HG02852 (cell line): ENCODE data around the gene SHISA8.

Source experiments
- ATAC-seq: cut with Tn5 transposase; IDR thresholded peaks from one replicate; pipeline ENCODE4 v1.9.1; 2021; ENCODE audit warnings: mild to moderate bottlenecking, moderate library complexity; ENCODE audit not compliant: unreplicated experiment

The SHISA8 gene

DNA sequence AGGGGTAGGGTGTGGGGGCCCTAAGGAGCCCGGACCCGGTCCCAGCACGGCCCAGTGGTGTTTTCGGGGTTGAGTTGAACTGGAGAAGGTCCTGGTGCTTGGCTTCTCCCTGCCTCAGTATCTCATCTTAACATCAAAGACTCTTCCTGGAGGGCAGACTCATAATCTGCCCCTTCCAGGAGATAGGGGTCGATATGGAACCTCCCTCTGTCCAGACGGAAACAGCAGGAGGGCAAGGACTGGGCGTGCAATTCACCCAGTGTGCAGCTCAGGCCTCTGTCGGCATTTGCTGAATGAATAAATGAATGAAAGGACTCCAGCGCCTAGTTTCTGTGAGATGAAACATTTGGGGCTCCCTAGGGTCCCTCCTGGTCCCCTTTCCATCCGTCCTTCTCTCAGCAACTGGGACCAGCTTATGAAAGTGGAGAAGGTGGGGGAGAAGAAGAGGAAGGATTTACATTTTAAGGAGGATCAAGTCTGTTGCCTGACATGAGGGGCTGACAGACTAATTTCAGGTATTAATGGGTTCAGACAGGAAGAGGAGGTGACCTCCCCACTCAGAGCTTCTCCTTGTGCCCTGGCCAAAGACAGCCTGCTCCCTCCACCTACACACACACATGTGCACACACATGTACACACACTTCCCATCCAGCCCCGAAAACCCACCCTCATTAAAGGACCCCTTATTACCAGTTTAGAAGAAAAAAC lies 1.1 kb upstream of the SHISA8 start:
- ATAC-seq = no peak

DNA sequence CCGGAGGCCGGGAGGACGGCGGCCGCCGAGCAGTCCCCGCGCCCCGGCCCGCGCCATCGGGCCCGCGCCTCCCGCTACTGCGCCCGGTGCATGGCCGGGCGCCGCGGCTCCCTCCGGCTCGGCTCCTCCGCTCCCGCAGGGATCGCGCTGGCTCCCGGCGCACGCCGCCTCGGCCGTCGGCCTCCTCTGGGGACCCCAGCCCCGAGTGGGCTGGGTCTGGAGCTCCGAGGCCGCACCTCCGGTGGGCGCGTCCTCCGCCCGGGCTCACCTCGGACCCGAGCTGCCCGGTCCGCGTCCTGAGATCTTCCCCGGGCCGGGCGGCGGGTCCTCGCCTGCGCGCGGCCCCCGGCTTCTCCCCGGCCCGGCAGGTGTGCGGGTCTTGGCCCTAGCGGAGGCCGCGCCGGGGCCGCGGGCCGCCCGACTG lies 251 bp downstream of the SHISA8 start:
- no peak for ATAC-seq

DNA sequence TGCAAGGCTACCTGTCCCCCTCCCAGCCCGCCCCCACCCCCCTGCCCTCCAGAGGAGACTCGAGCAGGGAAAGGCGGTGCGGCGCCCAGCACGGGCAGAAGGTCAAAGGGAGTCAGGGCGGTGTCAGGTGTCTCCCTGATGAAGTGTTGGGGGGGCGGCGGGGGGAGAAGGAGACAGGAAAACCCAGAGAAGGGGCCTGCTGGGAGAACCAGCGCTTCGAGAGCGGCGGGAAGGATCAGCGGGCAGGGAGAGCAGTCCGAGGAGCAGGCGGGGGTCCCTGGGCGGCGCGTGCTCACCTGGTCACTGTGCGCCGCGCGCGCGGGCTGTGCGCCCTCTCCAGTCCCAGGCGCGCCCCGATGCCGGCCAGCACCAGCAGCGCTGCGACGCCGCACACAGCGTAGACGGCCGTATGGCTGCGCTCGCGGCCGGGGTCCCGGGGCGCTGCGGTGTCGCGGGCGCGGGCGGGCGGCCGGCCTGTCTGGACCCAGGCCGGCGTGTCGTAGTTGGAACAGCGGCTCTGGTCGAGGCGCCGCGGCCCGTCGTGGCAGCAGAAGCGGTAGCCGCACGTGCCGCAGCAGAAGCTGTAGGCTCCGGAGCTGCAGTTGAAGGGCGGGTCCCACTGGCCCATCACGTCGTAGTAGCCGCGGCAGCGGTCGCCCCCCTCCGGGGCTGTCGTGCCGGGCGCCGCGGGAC lies 886 bp downstream of the SHISA8 start:
- no peak for ATAC-seq

DNA sequence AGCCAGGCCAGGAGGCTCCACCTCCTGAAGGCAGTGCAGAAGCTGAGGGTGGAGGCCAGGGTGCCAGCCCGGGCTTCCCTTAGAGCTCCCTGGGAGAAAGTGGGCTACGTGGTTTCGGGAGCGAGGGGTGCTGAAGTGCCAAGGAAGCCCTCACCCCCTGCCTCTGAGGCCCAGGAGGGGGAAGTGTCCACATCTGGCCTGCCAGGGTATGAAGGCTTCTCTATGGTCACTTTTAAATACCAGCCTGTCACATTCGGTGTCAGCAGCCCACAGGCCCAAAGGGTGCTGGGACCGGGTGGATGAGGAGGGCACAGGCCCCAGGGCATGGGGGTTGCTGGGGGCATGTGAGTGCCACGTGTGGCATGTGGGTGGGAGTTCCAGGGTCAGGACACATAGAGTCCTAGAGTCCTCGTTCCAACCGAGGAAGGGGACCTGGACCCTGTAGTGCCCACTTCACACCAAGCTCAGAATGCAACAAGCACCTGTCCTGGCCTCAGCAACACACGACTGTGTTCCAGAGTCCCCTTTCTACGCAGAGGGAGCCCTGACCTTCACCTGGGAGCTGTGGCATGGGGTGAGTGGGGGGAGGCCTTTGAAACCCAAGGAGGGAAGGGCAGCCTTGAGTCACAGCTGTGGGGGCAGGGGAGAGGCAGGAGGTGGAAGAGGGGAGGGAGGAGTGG lies 1.7 kb downstream of the SHISA8 start:
- ATAC-seq = no peak

DNA sequence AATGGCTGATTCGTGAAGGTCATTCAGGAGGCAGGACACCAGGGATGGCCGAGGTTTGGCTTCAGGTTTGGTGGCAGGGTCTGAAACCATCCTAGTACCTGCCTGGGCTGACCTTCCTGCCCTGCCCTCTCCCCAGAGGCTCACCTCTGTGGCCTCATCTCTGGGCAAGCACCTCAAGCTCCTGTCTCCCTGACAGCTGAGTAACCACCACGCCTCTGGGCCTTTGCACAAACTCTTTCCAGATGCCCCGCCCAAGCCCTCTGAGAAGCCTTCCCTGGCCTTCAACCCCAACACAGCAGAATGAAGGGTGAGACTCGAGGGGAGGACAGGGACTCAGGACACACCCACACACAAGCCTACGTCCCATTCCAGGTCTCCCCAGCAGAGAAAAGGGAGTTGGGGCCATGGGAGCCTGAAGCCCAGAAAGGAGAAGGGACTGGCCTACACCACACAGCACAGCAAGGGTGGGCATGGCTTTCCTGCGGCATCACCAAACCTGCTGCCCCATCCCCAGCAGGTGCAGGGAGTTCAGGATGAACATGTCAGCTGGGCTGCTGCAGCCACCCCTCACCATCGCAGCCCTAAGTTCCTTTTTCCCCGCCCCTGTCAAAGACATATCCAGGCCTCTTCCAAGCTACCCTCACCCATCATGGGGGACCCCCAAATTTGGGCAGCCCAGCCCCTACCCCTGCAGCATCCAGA lies 2.4 kb downstream of the SHISA8 start:
- ATAC-seq = no peak

DNA sequence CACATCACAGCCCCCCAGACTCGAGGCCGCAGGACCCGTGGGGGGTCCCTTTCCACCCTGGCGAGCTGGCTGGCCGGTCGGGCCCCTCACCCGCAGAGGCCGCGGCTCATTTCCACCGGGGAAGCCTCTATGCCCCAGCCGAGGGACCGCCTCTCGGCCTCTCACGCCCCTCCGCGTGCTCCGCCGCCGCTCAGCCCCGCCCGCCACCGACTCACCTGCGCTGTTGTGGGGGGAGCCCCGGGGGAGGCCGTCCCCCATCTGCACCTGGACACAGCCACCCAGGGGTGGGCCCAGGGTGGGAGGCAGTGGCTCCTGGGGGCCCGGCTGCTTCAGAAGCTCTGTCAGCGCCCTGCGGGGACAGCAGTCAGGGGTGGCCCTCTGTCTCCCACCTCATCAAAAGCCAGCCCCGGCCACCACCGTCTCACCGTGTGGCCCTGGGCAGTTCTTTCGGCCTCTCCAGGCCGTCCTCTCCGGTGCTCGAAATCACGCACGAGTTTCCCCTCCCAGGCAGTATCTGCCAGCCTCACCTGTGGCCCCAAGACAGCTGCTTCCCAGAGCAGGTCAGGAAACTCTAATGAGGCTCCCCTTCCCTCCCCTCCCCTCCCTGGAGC lies 3.8 kb downstream of the SHISA8 start:
- ATAC-seq = no peak

DNA sequence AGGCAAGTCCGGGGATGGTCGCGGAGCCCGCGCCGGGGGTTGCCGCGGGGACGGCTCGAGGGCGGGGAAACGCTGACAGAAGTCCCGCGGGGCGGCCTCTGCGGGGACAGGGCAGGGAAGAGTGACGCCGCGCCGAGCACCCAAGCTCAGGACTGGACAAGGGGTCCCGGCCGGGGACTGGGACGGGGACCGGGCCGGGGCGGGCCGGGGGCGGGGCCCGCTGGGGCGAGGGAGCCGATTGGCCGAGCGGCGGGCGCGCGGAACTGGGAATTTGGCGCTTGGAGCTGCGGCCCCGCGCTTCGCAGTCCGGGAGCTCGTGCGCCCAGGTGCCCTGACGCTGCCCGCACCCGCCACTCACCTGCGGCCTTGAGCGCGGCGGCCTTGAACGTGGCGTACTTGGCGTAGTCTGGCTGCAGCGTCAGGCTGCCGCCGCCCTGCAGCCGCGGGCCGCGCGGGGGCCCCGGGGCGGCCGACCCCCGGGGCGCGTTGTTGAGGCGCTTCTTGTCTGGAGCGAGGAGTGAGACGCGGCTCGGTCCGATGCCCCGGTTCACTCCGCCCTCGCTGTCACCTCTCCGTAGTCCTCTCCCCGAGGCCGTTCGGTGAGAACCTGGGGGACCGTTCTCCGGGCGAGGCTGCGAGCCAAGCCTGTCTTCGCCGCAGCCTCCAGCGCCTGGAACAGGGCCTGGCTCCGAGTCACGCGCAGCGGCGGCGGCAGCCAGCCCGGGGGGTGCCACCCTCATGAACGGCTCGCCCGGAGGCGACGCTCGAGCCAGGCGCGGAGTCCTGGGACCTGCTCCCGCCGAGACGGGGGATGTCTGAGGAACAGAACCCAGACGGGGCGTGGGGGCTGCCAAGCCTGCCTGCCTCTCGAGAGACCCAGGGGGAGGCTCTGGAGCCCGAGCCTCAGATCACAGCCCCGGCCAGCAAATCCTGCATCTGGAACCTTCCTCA lies 4.5 kb downstream of the SHISA8 start:
- ATAC-seq = no peak

DNA sequence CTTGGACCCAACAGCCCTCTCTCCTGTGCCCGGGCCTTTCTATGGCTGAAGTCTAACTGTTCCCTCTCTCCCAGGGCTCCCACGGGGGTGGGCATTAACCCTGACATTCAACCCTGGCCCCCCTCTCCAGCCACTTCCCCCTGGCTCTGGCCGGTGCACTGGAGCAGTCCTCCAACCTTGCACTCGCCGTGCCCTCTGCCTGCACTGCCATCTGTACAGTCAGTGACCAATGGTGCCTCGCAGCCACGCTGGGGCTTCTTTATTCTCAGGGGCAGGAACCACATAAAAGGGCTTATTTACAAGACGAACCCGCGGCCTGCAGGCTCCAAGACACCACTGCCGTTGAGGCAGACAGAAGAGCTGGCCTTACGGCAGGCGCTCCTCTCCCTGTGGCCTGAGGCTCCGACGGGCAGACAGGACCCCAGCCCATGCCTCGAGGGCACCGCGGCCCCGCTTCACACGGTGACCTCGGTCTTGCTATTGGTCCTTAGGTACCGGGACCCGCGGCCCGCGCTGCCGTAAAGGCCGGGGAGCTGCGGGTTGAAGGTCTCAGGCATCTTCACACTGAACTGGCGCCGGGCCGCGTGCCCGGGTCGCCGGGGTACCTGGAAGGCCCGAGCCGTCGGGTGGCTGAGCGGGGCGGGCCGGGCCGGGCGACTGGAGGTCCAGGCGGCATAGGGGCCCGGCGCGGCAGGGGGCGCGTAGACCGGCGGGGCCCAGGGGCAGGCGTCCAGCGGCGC lies 5.4 kb downstream of the SHISA8 start:
- ATAC-seq = no peak

DNA sequence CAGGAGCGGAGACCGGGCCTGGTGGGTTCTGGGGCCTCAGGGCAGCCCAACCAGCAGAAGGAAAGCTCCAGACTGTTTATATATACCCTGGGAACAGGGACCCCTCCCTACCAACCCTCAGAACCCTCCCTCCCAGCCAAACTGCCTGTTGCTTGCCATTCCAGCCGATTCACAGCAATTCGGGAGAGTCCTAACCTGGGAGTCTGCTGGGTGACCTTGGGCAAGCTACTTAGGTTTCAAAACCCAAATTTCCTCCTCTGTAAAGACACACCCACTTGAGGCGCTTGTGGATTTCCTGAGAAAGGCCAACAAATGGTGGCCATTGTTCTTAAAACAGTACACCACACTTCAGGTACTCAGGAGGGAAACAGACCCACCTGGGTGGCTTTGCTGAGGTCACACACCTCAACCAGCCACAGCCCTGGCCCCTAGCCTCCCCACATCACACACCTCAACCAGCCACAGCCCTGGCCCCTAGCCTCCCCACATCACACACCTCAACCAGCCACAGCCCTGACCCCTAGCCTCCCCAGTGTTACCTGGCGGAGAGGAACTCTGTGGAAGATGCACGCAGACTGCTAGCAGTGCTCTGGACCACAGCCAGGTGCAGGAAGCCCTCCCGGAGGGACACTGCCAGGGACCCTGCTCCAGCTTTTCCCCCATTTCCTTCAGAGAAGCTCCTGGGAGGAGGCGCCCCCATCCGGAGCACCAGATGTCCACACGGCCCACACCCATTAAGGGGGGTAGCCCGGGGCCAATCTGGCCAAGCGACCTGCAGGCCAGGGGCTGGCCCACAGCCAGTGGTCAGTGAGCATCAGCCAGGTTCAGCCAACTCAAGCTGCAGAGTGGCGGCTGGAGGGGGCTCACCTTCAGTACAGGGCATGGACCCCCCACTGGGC lies 6.2 kb downstream of the SHISA8 start:
- no peak for ATAC-seq

DNA sequence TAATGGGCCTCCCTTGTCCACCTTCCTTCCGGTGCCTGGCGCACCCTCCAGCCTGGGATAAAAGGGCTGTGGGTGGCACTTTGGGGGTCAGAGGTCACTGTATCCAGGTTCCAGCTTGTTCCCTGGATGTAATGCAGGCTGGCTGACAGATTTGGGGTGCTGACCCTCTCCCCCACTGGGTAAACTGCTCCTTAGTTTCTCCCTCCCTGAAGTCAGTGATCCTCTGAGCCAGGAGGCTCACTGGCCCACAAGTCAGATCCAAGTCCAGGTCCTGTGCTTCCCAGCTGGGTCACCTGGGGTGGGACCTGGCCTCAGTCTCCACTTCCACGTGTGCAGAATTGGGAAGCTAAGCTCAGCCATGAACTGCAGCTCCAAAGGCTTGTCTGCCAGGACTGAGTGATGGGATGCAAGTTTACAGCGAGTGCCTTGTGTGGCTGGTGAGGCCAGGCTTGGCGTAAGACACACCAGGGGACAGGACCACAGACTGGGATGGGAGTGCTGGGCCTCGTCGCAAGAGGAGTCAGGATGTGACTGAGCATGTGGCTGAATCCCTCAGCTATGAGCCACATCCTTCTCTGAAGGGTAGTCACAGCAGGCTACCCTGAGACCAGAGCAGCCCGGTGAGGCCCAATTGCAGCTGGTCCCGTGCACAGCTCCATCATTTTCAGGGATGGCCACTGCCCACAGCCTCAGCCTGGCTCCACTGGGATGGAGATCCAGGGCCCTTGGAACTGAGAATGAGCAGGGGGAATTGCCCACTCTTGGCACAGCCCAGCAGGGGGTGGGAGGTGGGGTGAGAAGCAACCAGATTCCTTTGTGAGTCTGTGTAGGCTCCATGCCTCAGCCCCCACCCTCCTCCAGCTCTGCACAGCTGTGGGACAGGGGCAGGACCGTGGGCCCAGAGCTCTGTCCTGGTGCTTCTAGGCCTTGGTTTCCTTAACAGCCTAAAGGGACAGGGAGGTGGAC lies 7.2 kb downstream of the SHISA8 start:
- ATAC-seq = no peak

DNA sequence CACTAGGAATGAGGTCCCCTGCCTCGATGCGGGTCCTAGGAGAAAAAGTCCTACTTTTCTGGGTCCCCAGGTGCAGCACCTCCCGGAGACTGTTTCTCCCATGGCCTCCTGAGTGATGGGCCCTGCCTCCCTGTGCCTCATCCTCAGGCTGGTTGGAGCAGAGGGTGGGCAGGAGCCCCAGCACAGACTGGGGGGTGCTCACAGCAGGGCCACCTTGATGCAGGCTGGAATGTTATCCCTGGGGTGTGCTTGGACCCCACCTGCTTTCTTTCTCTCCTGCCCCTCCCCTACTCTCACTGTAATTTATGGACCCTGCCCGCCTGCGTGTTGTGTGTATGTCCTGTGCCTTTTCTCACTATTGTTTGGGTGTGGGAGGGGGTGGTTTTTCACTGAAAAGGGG lies 8.1 kb downstream of the SHISA8 start:
- ATAC-seq = no peak

DNA sequence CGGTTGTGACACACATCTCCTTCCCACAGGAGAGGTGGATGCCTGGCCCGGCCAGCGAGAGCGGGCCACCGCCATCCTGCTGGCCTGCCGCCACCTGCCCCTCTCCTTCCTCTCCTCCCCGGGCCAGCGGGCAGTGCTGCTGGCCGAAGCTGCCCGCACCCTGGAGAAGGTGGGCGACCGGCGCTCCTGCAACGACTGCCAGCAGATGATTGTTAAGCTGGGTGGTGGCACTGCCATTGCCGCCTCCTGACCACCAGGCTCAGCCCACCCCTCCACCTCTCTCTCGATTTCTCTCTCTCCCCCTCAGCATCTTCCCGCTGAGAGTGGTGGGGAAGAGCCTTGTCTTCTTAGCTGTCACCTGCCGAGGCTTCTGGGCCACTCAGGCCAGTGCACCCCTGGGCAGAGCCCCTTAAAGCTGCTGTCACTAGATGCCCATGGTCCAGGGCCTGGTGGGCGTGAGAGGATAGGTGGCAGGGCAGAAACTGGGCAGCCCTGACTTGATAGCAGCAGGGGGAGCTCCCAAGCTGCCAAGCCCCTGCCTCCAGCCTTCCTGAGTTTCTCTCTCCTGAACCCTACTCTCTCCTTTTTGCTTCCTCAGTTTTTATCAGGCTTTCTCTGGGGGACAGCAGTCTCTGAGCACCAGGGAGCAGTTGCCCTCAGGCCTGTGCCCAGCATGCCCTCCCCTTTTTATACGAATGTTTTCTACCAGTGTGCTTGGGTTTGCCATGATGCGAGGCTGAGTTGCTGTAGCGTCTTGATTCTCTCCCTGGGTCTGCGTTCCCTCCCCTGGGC lies 9.3 kb downstream of the SHISA8 start:
- no peak for ATAC-seq

DNA sequence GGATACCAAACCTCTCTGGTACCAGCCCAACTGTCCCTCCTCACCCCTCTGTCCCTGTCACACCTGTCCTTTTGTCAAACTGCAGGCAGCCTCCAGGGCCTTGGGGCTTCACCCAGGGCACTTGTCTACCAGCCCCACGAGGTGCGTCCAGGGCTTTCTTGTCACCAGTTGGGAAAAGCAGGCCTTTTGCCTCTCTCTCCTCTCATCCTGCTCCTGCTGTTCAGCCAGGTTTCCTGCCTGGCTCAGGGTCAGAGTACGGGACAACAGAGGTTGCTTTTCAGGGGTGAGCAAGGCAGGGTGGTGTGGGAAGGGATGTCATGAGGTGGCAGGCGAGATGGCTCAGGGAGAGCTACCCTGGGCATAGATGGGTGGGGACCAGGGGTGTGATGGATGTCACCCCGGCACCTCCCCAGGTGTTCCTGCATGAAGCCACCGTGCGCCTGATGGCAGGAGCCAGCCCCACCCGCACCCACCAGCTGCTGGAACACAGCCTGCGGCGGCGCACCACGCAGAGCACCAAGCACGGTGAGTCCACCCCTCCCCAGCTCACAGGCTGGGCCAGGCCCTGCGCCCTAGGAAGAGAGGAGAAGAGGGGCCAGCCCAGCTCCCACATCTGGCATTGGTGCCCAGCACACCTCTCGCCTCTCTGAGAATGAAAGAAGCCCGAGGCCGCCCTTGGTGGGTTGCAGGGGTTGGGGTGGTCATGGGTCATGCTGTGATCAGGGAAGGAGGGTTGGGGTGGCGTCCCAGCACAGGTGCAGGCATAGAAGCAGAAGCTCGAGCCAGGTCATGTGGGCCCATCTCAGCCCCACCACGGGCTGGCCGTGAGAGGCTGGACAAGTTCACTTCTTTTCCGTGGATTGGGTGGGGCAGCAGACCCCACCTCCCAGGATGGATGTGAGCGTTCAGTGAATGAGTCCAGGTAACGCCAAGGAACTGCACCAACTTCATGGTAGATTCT lies 10.1 kb downstream of the SHISA8 start:
- no peak for ATAC-seq

DNA sequence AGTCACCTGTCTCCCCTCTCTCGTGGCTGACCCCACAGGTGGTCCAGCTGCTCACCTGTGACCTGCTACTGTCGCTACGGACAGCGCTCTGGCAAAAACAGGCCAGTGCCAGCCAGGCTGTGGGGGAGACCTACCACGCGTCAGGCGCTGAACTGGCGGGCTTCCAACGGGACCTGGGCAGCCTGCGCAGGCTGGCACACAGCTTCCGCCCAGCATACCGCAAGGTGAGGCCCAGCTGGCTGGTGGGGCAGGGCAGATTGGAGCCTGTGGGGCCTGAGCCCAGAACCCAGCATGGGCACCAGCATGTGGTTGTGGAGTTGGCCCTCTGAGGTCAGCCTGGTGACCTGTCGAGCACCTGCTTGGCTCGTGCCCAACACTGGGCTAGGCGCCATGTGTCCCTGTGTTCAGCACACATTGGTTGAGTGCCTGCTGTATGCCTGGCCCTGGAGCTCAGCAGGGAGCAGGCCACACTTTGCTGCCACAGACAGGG lies 11.9 kb downstream of the SHISA8 start:
- ATAC-seq = no peak

DNA sequence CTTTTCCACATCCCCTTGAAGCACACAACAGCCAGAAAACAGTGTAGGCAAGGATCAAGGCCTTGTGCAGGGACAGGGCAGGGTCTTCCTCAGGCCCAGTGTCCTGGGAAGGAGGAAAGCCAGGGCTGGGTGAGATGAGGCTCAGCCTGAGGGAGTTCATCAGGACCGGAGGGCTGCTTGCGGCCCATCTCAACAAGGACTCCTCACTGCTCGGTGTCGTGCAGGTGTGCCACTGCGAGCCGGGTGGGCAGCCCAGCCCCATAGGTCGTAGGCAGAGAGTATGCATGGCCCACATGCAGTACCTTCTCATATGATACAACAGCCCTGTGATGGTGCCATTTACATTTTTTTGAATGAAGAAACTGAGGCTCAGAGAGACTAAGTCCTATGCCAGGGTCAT lies 12.9 kb downstream of the SHISA8 start:
- ATAC-seq = no peak
